HG03039 (cell line): ENCODE data around the gene TMEM185B.
A peak's percentile ranks its signal among the peaks of the same experiment; 100 is the strongest.

Experiments used
- ATAC-seq: cut with Tn5 transposase; IDR thresholded peaks from one replicate; pipeline ENCODE4 v1.9.1; 2021; ENCODE audit warnings: mild to moderate bottlenecking, moderate library complexity; ENCODE audit not compliant: unreplicated experiment

The TMEM185B gene

GRCh38 chr2:120252225-120253020 is 29.2 kb upstream of the TMEM185B start, which contains the start of gene RALB:
RALB (plus strand) TSS chr2:120252852; CDS start chr2:120278665, 25,813 bp downstream.
- ATAC-seq = peak; percentile 91

- ATAC-seq = no peak
Measured at GRCh38 chr2:120251880-120252224, 28.7 kb upstream of the TMEM185B start.

DNA sequence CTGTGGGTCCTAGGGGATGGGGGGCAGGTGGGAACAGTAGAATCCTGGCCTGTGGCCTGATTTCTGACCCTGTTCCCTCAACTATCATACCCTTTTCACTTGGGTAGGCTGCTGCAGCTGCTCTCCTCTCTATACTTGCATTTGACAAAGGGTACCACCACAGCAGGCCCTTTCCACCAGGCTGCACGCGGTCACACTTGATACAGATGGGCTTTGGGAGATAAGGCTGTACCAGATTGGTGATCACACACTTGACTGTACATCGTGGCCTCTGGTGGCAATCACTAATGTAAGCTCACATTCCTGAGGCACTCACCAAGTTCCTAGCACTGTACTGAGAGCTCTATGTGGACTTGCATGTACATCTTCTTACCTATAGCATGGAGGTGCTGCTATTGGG is 27.9 kb upstream of the TMEM185B start:
- ATAC-seq = no peak

DNA sequence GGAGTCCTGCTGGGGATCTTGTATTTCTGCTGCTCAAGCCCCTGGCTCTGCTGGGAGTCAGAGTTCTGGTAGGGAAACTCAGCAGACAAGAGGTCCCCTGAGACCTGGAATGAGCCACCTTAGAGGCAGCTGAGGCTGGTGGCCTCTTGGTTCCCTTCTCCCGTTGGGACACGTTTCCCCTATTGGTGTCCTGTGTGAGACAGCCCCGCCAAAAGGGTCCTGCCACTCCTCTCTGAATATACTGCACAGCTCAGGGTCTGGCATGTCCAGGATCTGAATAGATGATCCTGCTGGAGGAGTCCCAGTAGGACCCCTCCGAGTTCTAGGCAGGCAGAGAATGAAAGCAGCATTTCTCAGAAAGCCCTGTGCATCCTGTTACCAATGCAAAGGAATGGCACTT is 27.4 kb upstream of the TMEM185B start:
- ATAC-seq = no peak

DNA sequence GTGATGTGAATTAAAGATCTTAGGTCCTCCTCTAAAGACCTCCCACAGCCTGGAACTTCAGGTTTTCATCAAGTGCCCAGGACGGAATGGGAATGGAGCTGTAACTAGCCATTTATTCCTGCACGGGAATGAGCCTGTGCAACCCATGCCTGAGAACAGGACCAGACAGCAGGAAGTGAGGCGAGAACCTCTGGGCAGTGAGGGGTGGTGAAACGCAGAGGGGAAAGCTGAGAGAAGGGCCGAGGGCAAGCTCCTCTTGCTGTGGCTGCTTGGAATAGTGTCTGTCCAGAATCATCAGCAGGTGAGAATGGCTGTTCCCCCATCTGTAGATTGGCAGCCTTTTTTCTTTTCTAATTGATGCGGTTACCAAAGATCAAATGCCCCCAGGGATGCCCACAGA is 24.7 kb upstream of the TMEM185B start:
- ATAC-seq = no peak

- no peak for ATAC-seq
Measured at GRCh38 chr2:120246546-120247300, 23.5 kb upstream of the TMEM185B start.

GRCh38 chr2:120245520-120246332 is 22.5 kb upstream of the TMEM185B start:
- ATAC-seq = no peak

GRCh38 chr2:120244656-120245519 is 21.7 kb upstream of the TMEM185B start:
- no peak for ATAC-seq

- ATAC-seq = no peak
Measured at GRCh38 chr2:120243875-120244553, 20.8 kb upstream of the TMEM185B start.

GRCh38 chr2:120243211-120243610 is 20.0 kb upstream of the TMEM185B start:
- ATAC-seq = no peak

GRCh38 chr2:120241684-120242083 is 18.5 kb upstream of the TMEM185B start:
- ATAC-seq = no peak

DNA sequence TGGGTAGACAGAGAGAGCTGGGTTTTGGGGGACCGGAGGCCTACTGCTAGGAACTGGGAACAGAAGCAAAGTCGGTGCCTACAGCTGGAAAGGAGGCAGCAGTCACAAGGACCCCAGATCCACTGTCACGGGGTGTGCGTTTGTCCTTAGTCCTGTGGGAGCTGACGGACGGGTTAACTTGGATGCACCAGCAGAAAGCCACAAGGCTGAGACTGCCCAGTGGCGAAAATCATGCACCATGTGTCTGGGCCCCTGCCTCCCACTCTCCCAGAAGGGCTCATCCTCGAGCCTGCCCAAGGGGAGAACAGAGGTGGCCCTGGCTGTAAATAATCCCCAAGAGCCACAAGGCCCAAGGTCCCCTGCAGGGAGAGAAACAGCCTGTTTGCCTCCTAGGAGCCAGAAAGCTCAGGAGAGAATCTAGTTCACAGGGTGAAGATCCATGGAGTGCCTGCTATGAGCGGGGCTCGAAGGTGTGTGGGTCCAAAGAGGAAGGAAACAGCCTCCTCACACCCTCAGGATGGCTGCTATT is 17.8 kb upstream of the TMEM185B start:
- ATAC-seq = no peak

DNA sequence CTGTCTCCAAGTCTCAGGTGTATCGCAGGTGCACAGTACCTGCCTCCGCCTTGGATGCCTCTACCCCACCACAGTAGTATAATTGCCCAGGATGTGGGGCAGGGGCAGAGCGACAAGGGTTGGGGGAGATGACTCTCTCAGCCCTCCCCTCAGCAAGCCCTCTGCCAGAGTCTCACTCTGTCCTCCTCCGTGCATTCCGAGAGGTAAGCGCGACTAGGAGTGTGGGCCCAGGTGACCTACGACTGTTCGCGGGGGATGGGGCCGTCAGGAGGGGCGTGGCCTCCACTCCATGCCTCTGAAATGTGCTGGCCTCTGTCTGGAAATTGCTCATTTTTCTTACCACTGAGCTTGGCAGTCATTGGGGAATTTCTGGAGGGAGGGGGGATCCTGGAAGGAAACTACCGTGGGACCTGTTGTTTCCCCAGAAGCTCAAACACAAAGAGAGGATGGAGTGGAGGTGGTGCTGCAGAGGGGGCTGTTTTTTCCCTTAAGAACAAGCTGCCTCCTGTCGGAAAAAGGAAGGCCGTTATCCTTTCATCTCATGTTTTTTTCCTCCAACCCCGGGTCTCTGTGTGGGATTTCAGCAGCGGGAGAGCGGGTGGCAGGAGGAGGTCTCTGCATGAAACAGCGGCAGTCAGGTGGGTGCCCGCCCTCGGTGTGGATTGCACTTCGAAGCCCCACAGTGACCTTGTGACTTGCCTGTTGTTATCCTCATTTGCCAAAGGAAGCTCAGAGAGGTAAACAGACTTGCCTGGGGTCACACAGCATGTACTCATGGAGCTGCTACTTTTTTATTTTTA is 16.5 kb upstream of the TMEM185B start:
- ATAC-seq = no peak

DNA sequence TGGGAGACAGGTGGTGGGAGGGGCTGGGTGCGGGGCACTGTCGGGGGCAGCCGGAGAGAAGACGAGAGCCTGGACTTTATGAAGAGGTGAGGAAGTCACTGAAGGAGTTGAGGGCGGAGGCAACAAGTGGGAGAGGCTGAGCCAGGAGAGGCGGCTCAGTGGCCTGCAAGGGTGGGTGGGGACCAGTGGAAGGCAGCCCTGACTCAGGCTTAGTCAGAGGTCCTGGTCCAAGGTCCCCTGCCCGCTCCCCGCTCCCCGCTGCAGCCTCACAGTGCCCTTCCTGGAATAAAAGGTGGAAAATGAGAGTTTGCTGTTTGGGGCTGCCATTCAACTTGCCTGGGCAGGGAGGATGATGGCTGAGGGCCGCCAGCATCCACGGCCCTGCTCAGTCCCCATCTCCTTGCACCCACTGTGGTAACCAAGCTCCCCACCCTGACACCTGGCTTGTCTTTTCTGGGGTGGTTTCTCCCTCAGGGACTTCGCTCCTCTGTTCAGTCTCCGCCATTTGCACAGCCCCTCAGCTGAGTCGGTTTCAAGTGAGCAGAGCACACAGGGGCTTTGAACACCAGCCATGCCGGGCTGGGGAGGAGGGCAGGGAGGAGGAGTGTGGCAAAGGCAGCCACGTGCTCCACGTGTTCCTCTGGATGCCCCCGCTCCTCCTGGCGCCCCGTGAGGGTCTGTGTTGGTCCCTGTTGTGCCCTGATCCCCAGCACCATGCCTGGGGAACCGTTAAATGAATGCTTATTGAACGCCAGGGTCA is 15.7 kb upstream of the TMEM185B start:
- ATAC-seq = no peak

- ATAC-seq = no peak
Measured at GRCh38 chr2:120237491-120237902, 14.3 kb upstream of the TMEM185B start.

DNA sequence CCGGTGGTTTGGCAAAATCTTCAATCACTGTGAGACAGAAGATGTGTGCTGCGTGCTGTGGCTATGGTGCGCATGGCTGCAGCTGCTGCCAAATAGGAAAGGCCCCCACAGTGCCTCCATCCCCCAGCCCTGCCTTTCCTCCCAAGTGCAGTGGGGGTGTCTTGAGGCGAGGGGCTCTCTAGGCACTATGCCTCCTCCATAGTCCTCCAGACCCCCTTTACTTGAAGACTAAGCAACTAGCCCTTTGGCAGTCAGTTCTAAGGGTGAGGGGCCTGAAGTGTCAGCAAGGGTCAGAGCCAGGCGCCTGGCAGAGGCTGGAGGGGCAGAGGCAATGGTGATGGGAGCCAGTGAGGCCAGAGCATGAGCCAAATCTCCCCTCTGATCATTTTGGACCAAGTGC is 13.6 kb upstream of the TMEM185B start:
- no peak for ATAC-seq

GRCh38 chr2:120236316-120236715 is 13.1 kb upstream of the TMEM185B start:
- ATAC-seq = no peak

GRCh38 chr2:120235681-120236080 is 12.5 kb upstream of the TMEM185B start:
- ATAC-seq = no peak
